Ishikawa (cell line): Measurements from ENCODE around the gene RIT1.

Source experiments
- CEBPB ChIP-seq: IDR thresholded peaks from 2 replicates; pipeline ENCODE4 v1.6.1; 2012
- CREB1 ChIP-seq: IDR thresholded peaks from 2 replicates; pipeline ENCODE4 v1.6.1; 2012; ENCODE audit warnings: low read depth
- EGR1 ChIP-seq: IDR thresholded peaks from 2 replicates; pipeline ENCODE4 v1.6.1; 2012
- EP300 ChIP-seq: IDR thresholded peaks from 2 replicates; pipeline ENCODE4 v1.6.1; 2012; ENCODE audit warnings: borderline replicate concordance
- MAX ChIP-seq: IDR thresholded peaks from 2 replicates; pipeline ENCODE4 v1.6.1; 2012
- NFIC ChIP-seq: IDR thresholded peaks from 2 replicates; pipeline ENCODE4 v1.6.1; 2012
- RAD21 ChIP-seq: IDR thresholded peaks from 2 replicates; pipeline ENCODE4 v1.6.1; 2012; ENCODE audit warnings: low read depth
- REST ChIP-seq: IDR thresholded peaks from 2 replicates; pipeline ENCODE4 v1.6.1; 2012; ENCODE audit warnings: low read depth, mild to moderate bottlenecking
- TAF1 ChIP-seq: IDR thresholded peaks from 2 replicates; pipeline ENCODE4 v1.6.1; 2012; ENCODE audit warnings: low read depth, mild to moderate bottlenecking
- TCF12 ChIP-seq: IDR thresholded peaks from 2 replicates; pipeline ENCODE4 v1.6.1; 2012; ENCODE audit warnings: low read depth
- TEAD4 ChIP-seq: IDR thresholded peaks from 2 replicates; pipeline ENCODE4 v1.6.1; 2012
- USF1 ChIP-seq: IDR thresholded peaks from 2 replicates; pipeline ENCODE4 v1.6.1; 2012
- YY1 ChIP-seq: IDR thresholded peaks from 2 replicates; pipeline ENCODE4 v1.6.1; 2012; ENCODE audit warnings: low read depth
- ZBTB7A ChIP-seq: IDR thresholded peaks from 2 replicates; pipeline ENCODE4 v1.6.1; 2012; ENCODE audit warnings: low read depth

Gene RIT1

GRCh38 chr1:155940993-155941844 is 30.1 kb upstream of the RIT1 start, which contains the start of gene RXFP4:
TSS of gene RXFP4 (plus strand) at chr1:155941638. CDS start at chr1:155941710, 72 bp downstream.
- TF ChIP-seq CEBPB (no peak), CREB1 (no peak), EGR1 (0 out of 2 replicates have a peak, but pooled peaks have one; percentile 55), ZBTB7A (no peak; the same call in 1 of the 2 replicates), MAX (peak; percentile 25; the same call in 1 of the 2 replicates), TCF12 (no peak), TAF1 (no peak), TEAD4 (peak; percentile 7; the same call in 1 of the 2 replicates)

GRCh38 chr1:155940482-155940992 is 29.4 kb upstream of the RIT1 start:
- no peak for TF ChIP-seq REST
- TF ChIP-seq MAX: peak; percentile 33
- TF ChIP-seq NFIC: peak; percentile 77
- TF ChIP-seq TEAD4: peak; percentile 67; the same call in 1 of the 2 replicates
- TF ChIP-seq EGR1: no peak
- TF ChIP-seq TCF12: no peak
- no peak for TF ChIP-seq CREB1
- TF ChIP-seq EP300: no peak
- no peak for TF ChIP-seq TAF1
- TF ChIP-seq RAD21: no peak
- no peak for TF ChIP-seq CEBPB

- TF ChIP-seq RAD21 (peak; percentile 96), EP300 (no peak), CREB1 (no peak)
These were observed 27.1 kb upstream of the RIT1 start for GRCh38 chr1:155938220-155938627.

GRCh38 chr1:155934936-155935590 is 23.9 kb upstream of the RIT1 start:
- no peak for TF ChIP-seq CREB1
- TF ChIP-seq TCF12: no peak
- no peak for TF ChIP-seq EP300
- no peak for TF ChIP-seq TAF1
- no peak for TF ChIP-seq EGR1
- TF ChIP-seq USF1: no peak
- no peak for TF ChIP-seq REST
- no peak for TF ChIP-seq MAX
- no peak for TF ChIP-seq CEBPB
- no peak for TF ChIP-seq RAD21
- TF ChIP-seq TEAD4: no peak
- no peak for TF ChIP-seq YY1
- no peak for TF ChIP-seq NFIC

- TF ChIP-seq YY1: peak; percentile 99
- no peak for TF ChIP-seq RAD21
- TF ChIP-seq CREB1: peak; percentile 85
- peak; percentile 95 for TF ChIP-seq TAF1
- peak; percentile 87 for TF ChIP-seq EGR1
- 0 out of 2 replicates have a peak, but pooled peaks have one; percentile 15 for TF ChIP-seq USF1
- TF ChIP-seq MAX: peak; percentile 85
- peak; percentile 45 for TF ChIP-seq TCF12
- TF ChIP-seq CEBPB: peak; percentile 9; the same call in 1 of the 2 replicates
- TF ChIP-seq NFIC: no peak
These were observed 23.2 kb upstream of the RIT1 start, which contains the start of gene KHDC4 for GRCh38 chr1:155934097-155934935. TSS of gene KHDC4 (minus strand) at chr1:155934413. CDS start at chr1:155934373, 40 bp downstream.
